Mucosa of descending colon (tissue), 3 donors: ENCODE results near the gene POLR3A. TPM values are rescaled to one million over a fixed set of nuclear protein-coding genes. Genes with fewer than 3 reads are reported as not detected.

Experiments
- ATAC-seq: fragments of 200-7000 bp; cut with Tn5 transposase; one replicate; pipeline ENCODE4 v1.9.1; 2020; ENCODE audit warnings: mild to moderate bottlenecking, moderate library complexity
- DNase-seq, 3 donors: peaks; one replicate each; pipeline ENCODE4 v3.0.0-alpha.2; 2020
- H3K36me3 ChIP-seq: fragments of 200-600 bp; one replicate; pipeline ENCODE4 v1.8.0; 2021; ENCODE audit warnings: low read depth, mild to moderate bottlenecking
- H3K4me1 ChIP-seq: fragments of 200-600 bp; one replicate; pipeline ENCODE4 v1.8.0; 2021; ENCODE audit warnings: low read depth, mild to moderate bottlenecking
- H3K4me3 ChIP-seq: fragments of 200-600 bp; one replicate; pipeline ENCODE4 v1.8.0; 2021; ENCODE audit warnings: mild to moderate bottlenecking
- H3K9me3 ChIP-seq: fragments of 200-600 bp; one replicate; pipeline ENCODE4 v1.8.0; 2021; ENCODE audit warnings: mild to moderate bottlenecking
- CTCF ChIP-seq: fragments of 200-600 bp; IDR thresholded peaks from one replicate; pipeline ENCODE4 v1.8.0; 2022; ENCODE audit warnings: antibody characterized with exemption, mild to moderate bottlenecking
- intact Hi-C, 2 donors: fragments of 100-400 bp; cut with DNase I in 1 of 2; cut with micrococcal nuclease in 1 of 2; formaldehyde crosslinking; loops; one replicate each; pipeline versions ENCODE4 v1.11.0 to v1.11.1; 2022; cut with DNase I, micrococcal nuclease
- total RNA-seq, 3 donors: library from RNA; stranded (reverse); fragmentation: NEBNext Ultra II Directional in 2 of 3; extraction: Animal tissue kit (Norgen Biotek cat#: 25700) in 2 of 3; gene quantifications; one replicate each; pipeline versions ENCODE4 v1.2.1 to v1.2.4, GENCODE V29; 2021 to 2023
- donor health status: DM: no; HTN: no; CAD: no; lungs with moderate emphysema.
- donor health status: DM: no; HTN: no; CAD: no.
- donor health status: DM: no; HTN: yes; CAD: no.

The POLR3A gene
- total RNA-seq, 3 donors from 2014 or later, result 13.9 to 14.1 (median 14.1) TPM

DNA sequence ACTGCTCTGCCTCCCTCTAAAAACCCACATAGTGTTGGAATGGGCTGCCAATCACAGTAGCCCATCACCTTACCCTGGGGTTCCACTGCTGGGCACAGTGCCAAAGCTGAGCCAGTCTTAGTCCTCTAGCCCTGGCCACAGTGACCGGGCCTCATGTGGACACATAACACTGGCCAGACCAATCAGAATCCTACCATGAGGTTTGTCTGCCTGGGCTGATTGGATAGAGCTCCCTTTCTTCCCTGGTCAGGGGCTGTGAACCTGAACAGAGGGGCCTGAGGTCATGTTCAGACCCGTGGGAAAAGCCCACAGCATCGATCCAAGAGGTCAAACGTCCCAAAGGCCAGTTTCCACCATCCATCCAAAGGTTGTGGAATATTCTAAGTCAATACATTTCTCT lies 108.8 kb downstream of the POLR3A start:
- no peak for ATAC-seq
- intact Hi-C loops, result no loop called here
- peaks cover 11% of the 10 kb centered on the region for H3K4me1 ChIP-seq

GRCh38 chr10:77919713-77920108 lies 109.6 kb downstream of the POLR3A start:
- intact Hi-C loops, result no loop called here
- H3K9me3 ChIP-seq, result no peaks in the 10 kb centered on the region
- H3K36me3 ChIP-seq, result no peaks in the 10 kb centered on the region
- peaks cover 6% of the 10 kb centered on the region for H3K4me1 ChIP-seq
- no peak overlapping the region for H3K4me3 ChIP-seq
- TF ChIP-seq CTCF, result no peak
- no peak for DNase-seq
- peak; percentile 25 for ATAC-seq

More for the DNA sequence above, 108.8 kb downstream of the POLR3A start:
- Histone ChIP-seq H3K36me3 (no peaks in the 10 kb centered on the region), H3K4me3 (no peak overlapping the region), H3K9me3 (no peaks in the 10 kb centered on the region)
- no peak for DNase-seq
- no peak for TF ChIP-seq CTCF

Other genes starting within 250 kb of the POLR3A start
- 10 to 100 TPM; 28.9 to 78.3 (median 35.1) TPM for gene DLG5, start 102.8 kb downstream of the POLR3A start, total RNA-seq
- gene RPS24, start 4.3 kb upstream of the POLR3A start, total RNA-seq, result 1,000 to 10,000 TPM; 1,117 to 1,284 (median 1,155) TPM